Spleen (tissue), 7 donors: ENCODE measurements around the gene PRKG1.

Source experiments
- CTCF ChIP-seq, 11 experiments: fragments of 200-600 bp in 7 of 11; fragments of 450-650 bp in 4 of 11; sonication (generic) in 4 of 11; IDR thresholded peaks in 8 of 11; conservative IDR thresholded peaks in 3 of 11; 1 replicate in 7 of 11; 2 replicates in 4 of 11; pipeline versions ENCODE4 v1.4.0 to v1.8.0; 2016 to 2021; ENCODE audit warnings: antibody characterized with exemption in 11 of 11, inconsistent platforms in 4 of 11, mild to moderate bottlenecking in 1 of 11
- POLR2A ChIP-seq, 3 donors: fragments of 450-650 bp; IDR thresholded peaks; one replicate each; pipeline ENCODE4 v1.5.1; 2017; ENCODE audit warnings: antibody characterized with exemption in 3 of 3, mild to moderate bottlenecking in 1 of 3
- donor health status: DM: no; HTN: no; CAD: no; lungs with moderate emphysema.
- donor health status: DM: no; HTN: no; CAD: no.
- donor health status: DM: no; HTN: no; CAD: no.

- TF ChIP-seq POLR2A (IDR thresholded peaks at IDR 0.05) = no peak
- no peak for TF ChIP-seq CTCF (IDR thresholded peaks at IDR 0.05 in 8 of 11, conservative IDR thresholded peaks at IDR 0.05 in 3 of 11)
Measured at GRCh38 chr10:51928162-51928561, 853.9 kb downstream of the PRKG1 start.
